Thymus (tissue), 11 donors: Measurements from ENCODE around the gene ARHGAP6. TPM values are rescaled to one million over a fixed set of nuclear protein-coding genes. Genes with fewer than 3 reads are reported as not detected.

Experiments used
- DNase-seq, 9 donors: peaks; one replicate each; pipeline ENCODE4 v3.0.0-alpha.2; 2013; ENCODE audit warnings: low spot score in 9 of 9, low read depth in 6 of 9, missing footprints in 1 of 9
- H3K27ac ChIP-seq, 2 donors: one replicate each; pipeline ENCODE4 v1.5.1; 2013; ENCODE audit warnings: control low read depth in 1 of 2, low read depth in 1 of 2, low read length in 1 of 2, mild to moderate bottlenecking in 1 of 2, moderate library complexity in 1 of 2
- H3K27me3 ChIP-seq, 2 donors: one replicate each; pipeline ENCODE4 v1.5.1; 2013; ENCODE audit warnings: low read length in 1 of 2; ENCODE audit not compliant: control insufficient read depth in 2 of 2, insufficient read depth in 1 of 2
- H3K36me3 ChIP-seq, 2 donors: one replicate each; pipeline ENCODE4 v1.5.1; 2013; ENCODE audit warnings: low read length in 1 of 2, mild to moderate bottlenecking in 1 of 2, moderate library complexity in 1 of 2; ENCODE audit not compliant: control insufficient read depth in 2 of 2, insufficient read depth in 2 of 2
- H3K4me1 ChIP-seq, 2 donors: one replicate each; pipeline ENCODE4 v1.5.1; 2013; ENCODE audit warnings: low read length in 2 of 2; ENCODE audit not compliant: control insufficient read depth in 2 of 2, insufficient read depth in 2 of 2
- H3K4me3 ChIP-seq, 2 donors: one replicate each; pipeline ENCODE4 v1.5.1; 2013; ENCODE audit warnings: low read length in 2 of 2, control low read depth in 1 of 2, mild to moderate bottlenecking in 1 of 2
- H3K9me3 ChIP-seq, 2 donors: one replicate each; pipeline ENCODE4 v1.5.1; 2013; ENCODE audit warnings: low read length in 1 of 2, mild to moderate bottlenecking in 1 of 2; ENCODE audit not compliant: control insufficient read depth in 2 of 2, insufficient read depth in 1 of 2
- WGBS: extraction: QIAGEN DNeasy Blood & Tissue Kit; methylation state at CpG from one replicate; pipeline ENCODE4 v1.1.7; 2013; 5-methylcytosine and 5-hydroxymethylcytosine counted together
- polyA plus RNA-seq: library from polyadenylated mRNA; stranded (reverse); fragments of 200-250 nt; gene quantifications from one replicate; pipeline ENCODE4 v1.2.3, GENCODE V29; 2013
- total RNA-seq: library from RNA; stranded (reverse); fragments of 120-200 nt; gene quantifications from one replicate; pipeline ENCODE4 v1.2.4, GENCODE V29; 2013
- donor health status: healthy.

ARHGAP6 gene
- total and polyA plus RNA-seq, 2 donors = 0.71 to 2.3 TPM

GRCh38 chrX:11395859-11396258 lies 269.9 kb downstream of the ARHGAP6 start:
- H3K4me3 ChIP-seq = no peak overlapping the region

GRCh38 chrX:11393949-11394654 lies 271.6 kb downstream of the ARHGAP6 start:
- H3K9me3 ChIP-seq = no peaks in the 10 kb centered on the region
- no peaks in the 10 kb centered on the region for H3K27me3 ChIP-seq
- H3K4me1 ChIP-seq = no peaks in the 10 kb centered on the region
- no peak for DNase-seq
- no peaks in the 10 kb centered on the region for H3K36me3 ChIP-seq
- no peak overlapping the region for H3K27ac ChIP-seq
- no peak overlapping the region for H3K4me3 ChIP-seq
- WGBS = 95% methylated on average over 2 of the region's 2 CpGs

More at GRCh38 chrX:11395859-11396258, 269.9 kb downstream of the ARHGAP6 start:
- no peaks in the 10 kb centered on the region for H3K9me3 ChIP-seq
- DNase-seq = no peak
- H3K36me3 ChIP-seq = no peaks in the 10 kb centered on the region
- 100% methylated on average over 1 of the region's 1 CpG for WGBS
- no peaks in the 10 kb centered on the region for H3K27me3 ChIP-seq
- no peak overlapping the region for H3K27ac ChIP-seq
- no peaks in the 10 kb centered on the region for H3K4me1 ChIP-seq

DNA sequence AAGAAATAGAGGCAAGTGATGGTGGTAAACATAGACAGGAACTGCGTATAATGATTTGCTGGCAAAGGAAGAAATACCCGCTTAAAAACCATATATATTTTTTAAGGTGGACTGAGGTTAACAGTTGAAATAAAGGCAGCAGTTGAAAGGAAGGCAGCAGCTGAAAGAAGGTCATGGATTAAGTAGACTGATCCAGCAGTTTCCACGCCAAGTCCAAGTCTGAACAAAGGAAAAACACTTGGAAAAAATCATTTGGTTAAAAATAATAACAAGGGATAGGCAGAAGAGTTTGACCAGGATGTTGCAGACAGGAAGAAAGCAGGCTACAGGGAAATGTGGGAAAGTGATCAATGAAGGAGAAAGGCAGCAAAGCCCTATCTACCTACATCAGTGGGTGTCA lies 278.9 kb downstream of the ARHGAP6 start:
- no peak overlapping the region for H3K4me3 ChIP-seq
- WGBS = 84% methylated on average over 3 of the region's 3 CpGs
- H3K27me3 ChIP-seq = no peaks in the 10 kb centered on the region
- DNase-seq = no peak
- no peaks in the 10 kb centered on the region for H3K4me1 ChIP-seq
- H3K9me3 ChIP-seq = no peaks in the 10 kb centered on the region
- no peaks in the 10 kb centered on the region for H3K36me3 ChIP-seq
- H3K27ac ChIP-seq = no peak overlapping the region

DNA sequence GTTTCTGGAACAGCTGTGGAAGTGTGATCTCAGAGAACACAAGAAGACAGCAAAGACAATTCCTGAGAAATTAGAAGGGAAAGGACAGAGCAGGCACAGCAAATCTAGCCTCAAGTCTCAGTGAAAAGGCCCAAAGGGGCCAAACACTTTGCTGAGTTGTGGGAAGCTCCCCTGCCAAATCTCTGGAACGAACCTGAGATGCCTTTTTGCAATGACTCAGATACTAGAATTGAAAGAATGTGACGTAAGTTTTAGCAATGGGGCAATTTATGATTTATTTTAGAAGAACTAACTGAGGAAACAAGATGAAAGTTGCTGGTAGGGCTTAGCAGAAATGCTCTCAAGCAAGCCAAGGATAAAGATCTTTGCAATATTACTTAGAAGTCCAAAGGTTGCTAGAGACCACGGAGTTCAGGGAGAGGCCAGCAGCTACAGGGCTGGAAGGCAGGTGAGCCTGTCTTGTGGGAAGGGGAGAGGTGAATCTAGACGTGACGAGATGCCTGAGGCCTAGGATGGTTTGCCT lies 279.7 kb downstream of the ARHGAP6 start:
- H3K4me3 ChIP-seq = no peak overlapping the region
- no peaks in the 10 kb centered on the region for H3K9me3 ChIP-seq
- no peak for DNase-seq
- no peaks in the 10 kb centered on the region for H3K27me3 ChIP-seq
- no peaks in the 10 kb centered on the region for H3K4me1 ChIP-seq
- WGBS = 92% methylated on average over 5 of the region's 5 CpGs
- no peaks in the 10 kb centered on the region for H3K36me3 ChIP-seq
- no peak overlapping the region for H3K27ac ChIP-seq

DNA sequence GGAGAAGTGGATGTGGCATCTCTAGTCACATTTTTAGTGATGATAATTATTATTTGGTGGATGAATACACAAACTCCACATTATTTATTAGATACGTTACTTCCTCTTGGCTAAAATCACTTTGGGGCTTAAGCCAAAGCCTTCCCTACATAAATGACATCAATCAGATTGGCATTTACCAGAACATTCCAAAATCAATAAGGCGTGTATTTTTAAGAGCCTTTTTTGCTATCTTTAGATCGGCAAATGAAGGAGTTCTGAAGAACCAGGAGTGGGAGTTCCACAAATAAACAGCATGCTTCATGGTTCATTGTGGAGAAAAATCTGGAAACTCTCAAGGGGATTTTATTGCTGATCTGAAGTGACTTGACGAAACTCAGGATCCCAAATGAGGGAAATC lies 282.8 kb downstream of the ARHGAP6 start:
- no peak overlapping the region for H3K4me3 ChIP-seq

GRCh38 chrX:11381464-11381863 lies 284.3 kb downstream of the ARHGAP6 start:
- no peaks in the 10 kb centered on the region for H3K4me1 ChIP-seq
- no peak overlapping the region for H3K27ac ChIP-seq
- 6% methylated on average over 6 of the region's 6 CpGs for WGBS
- DNase-seq = peak in 4 of 9 donors; percentile 3 to 47 (median 14)
- no peaks in the 10 kb centered on the region for H3K36me3 ChIP-seq
- no peak overlapping the region for H3K4me3 ChIP-seq
- no peaks in the 10 kb centered on the region for H3K9me3 ChIP-seq
- no peaks in the 10 kb centered on the region for H3K27me3 ChIP-seq

More for the DNA sequence above, 282.8 kb downstream of the ARHGAP6 start:
- Histone ChIP-seq H3K36me3 (no peaks in the 10 kb centered on the region), H3K9me3 (no peaks in the 10 kb centered on the region), H3K4me1 (no peaks in the 10 kb centered on the region), H3K27me3 (no peaks in the 10 kb centered on the region), H3K27ac (no peak overlapping the region)
- no peak for DNase-seq
- WGBS = 93% methylated on average over 4 of the region's 4 CpGs

DNA sequence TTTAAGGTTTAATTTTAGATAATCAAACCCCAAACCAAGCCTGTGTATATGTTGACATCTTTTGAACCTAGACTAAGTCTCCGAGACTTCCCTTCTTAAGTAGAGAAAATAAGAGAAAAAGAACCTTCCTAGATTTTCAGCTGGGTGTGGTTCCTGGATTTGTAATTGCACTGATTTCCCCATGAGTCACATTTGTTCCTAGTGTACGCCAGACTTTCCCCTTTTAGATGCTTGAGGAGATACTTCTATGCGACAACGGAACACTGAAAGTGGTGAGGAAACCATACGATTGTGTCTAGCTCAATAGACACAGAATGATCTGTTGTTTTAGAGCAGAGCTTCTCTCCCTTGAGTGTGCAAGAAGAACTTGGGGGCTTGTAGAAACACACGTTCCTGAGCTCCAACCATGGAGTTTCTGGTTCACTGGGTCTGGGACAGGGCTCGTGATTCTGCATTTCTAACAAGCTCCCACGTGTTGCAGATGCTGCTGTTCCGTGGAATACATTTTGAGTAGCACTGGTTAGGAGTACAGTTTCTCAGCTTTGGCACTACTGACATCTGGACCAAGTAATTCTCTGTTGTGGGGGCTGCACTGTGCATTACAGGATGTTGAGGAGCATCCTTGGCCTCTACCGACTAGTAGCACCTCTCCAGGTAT lies 285.4 kb downstream of the ARHGAP6 start:
- H3K4me3 ChIP-seq = no peak overlapping the region
- H3K36me3 ChIP-seq = no peaks in the 10 kb centered on the region
- no peaks in the 10 kb centered on the region for H3K4me1 ChIP-seq
- no peak for DNase-seq
- no peaks in the 10 kb centered on the region for H3K9me3 ChIP-seq
- no peaks in the 10 kb centered on the region for H3K27me3 ChIP-seq
- WGBS = 92% methylated on average over 10 of the region's 10 CpGs
- H3K27ac ChIP-seq = no peak overlapping the region

DNA sequence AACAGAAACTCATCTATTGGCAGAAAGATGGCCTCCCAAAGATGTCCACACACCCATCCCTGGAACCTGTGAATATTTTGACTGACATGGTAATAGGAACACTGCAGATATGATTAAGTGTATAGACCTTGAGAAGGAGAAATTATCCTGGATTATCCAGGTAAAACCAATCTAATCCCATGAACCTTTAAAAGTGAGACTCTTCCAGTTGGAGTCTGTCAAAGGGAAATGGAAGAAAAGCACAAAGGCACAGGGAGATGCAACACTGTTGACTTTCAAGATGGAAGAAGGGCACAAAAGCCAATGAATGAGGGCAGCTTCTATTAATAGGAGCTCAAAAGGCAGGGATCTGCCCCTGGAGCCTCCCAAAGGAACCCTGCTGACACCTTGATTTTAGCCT lies 289.6 kb downstream of the ARHGAP6 start:
- H3K27ac ChIP-seq = no peak overlapping the region
- H3K4me3 ChIP-seq = no peak overlapping the region
- no peaks in the 10 kb centered on the region for H3K4me1 ChIP-seq
- H3K27me3 ChIP-seq = no peaks in the 10 kb centered on the region
- no peaks in the 10 kb centered on the region for H3K9me3 ChIP-seq
- no peaks in the 10 kb centered on the region for H3K36me3 ChIP-seq
- no peak for DNase-seq

- Histone ChIP-seq H3K27me3 (no peaks in the 10 kb centered on the region), H3K4me3 (no peak overlapping the region), H3K27ac (no peak overlapping the region), H3K9me3 (no peaks in the 10 kb centered on the region), H3K4me1 (no peaks in the 10 kb centered on the region), H3K36me3 (no peaks in the 10 kb centered on the region)
- DNase-seq = no peak
- 51% methylated on average over 1 of the region's 1 CpG for WGBS
These were observed 290.1 kb downstream of the ARHGAP6 start for GRCh38 chrX:11375614-11376119.
